Endometrium (tissue), 2 donors: ENCODE measurements around the gene AOPEP.
A peak's percentile ranks its signal among the peaks of the same experiment; 100 is the strongest.

ENCODE experiments used
- FAIRE-seq: peaks from 2 replicates; lab custom pipeline; 2012; peaks lifted over from hg19 to GRCh38; lab: Jason Lieb, UNC
- donor health status: control.
- donor health status: control.

Gene AOPEP

GRCh38 chr9:94993821-94994165 is 267.3 kb downstream of the AOPEP start:
- no peak for FAIRE-seq

DNA sequence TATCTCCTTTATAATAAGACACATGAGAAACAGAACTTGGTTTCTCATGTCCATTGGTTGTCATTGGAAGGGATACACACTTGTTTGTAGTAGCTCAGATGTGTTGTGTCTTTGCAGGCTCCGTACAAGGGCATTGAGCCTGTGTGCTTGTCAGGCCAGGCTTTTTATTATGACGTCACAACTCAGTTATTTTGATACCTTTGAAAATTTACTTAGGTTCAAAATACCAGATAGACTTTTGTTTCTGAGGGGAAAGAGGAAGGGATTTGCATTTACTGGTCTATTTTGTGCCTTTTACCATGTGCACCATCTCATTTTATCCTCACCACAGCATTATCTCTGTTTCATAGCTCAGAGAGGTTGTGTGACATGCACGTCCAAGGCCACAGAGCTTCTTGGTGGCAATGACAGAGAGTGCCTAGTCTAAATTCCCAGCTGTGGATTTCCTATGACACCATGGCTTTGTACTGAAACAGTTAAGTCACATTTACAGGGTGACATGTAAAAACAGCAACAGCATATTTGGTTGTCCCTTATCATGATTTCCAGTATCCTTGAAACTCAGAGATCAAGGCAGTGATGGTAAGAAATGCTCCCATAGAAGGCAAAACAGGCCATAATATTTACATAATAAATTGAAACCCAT is 268.7 kb downstream of the AOPEP start:
- no peak for FAIRE-seq

GRCh38 chr9:94996641-94997040 is 270.1 kb downstream of the AOPEP start:
- no peak for FAIRE-seq

GRCh38 chr9:94997727-94998126 is 271.2 kb downstream of the AOPEP start:
- no peak for FAIRE-seq

DNA sequence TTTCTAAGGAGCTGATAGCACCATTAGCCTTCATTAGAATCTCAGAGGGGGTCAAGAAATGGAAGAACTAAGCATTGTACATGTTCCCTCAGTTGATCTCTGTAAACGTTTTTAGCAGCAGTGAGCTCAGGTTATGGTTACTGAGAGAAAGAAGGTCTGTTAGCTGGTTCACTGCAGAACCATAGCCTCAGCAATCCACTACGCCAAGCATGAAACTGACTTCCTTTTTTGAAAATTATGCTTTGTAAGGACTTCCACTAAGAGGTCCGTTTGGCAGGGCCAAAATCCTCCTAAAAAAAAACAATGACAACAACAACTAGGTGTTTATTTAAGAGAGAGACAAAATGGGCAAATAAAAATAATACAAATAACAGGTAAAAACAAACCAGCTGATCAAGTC is 273.3 kb downstream of the AOPEP start:
- FAIRE-seq = no peak

- FAIRE-seq = no peak
These were observed 274.3 kb downstream of the AOPEP start for GRCh38 chr9:95000821-95001220.

- FAIRE-seq = no peak
These were observed 275.2 kb downstream of the AOPEP start for GRCh38 chr9:95001720-95002119.

- FAIRE-seq = peak; percentile 57
These were observed 277.4 kb downstream of the AOPEP start for GRCh38 chr9:95003689-95004410.

DNA sequence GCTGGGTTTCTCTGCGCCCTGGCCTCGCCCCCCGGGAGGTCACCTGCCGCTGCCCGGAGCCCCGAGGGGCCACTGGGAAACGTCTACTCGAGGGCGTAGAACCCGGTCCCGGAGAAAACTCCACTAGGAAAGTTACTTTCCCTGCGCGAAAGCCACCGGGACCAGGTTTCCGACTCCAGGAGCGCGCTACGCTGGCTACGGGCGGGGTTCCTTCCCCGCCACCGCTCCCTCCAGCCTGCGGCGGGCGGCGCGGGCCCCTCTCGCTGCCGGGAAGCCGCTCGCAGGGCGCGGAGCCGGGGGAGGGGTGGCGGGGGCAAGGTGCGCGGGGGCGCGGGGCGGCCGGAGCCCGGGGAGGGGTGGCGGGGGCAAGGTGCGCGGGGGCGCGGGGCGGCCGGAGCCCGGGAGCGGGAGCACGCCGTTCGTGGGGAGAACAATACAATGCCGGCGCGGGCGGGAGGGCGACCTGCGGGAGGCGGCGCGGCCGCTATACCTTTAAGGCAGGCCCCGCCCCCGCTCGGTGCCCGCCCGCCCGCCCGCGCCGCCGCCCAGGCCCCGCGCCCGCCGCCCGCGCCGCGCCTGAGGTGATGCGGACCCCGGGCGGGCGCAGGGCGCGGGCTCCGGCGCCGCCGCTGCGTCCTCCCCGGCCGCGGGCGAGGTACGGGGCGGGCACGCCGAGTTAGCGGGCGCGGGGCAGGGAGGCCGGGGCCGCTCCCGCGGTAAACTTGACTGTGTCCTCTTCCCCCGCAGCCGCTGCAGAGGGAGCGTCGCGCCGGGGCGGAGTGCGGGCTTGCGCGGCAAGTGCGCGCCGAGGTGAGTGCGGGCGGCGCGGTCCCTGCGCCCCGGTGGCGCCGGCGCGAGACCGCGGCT is 278.1 kb downstream of the AOPEP start:
- no peak for FAIRE-seq

- no peak for FAIRE-seq
These were observed 279.0 kb downstream of the AOPEP start for GRCh38 chr9:95005278-95006143.

- no peak for FAIRE-seq
These were observed 280.8 kb downstream of the AOPEP start for GRCh38 chr9:95007226-95007869.

GRCh38 chr9:95008151-95008771 is 281.8 kb downstream of the AOPEP start:
- FAIRE-seq = no peak

- FAIRE-seq = no peak
These were observed 283.0 kb downstream of the AOPEP start for GRCh38 chr9:95009459-95009858.

DNA sequence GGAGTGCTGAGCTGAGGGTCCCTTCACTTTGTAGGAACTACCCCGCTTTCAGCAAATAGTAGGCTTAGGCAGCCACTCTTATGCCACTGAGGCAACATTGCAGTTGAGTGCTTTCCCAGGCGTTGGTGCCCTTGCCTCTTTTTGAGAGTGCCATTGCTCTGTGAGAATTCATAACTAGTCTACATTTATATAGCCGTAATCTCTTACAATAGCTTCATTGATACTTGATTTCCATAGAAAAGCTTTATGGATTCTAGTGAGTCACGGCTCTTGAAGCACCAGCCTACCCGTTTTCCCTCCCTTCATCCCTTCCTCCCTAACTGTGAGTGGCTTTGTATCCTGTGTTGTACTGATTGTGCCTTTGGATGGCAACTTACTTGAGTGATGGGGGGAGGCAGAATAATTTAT is 283.9 kb downstream of the AOPEP start:
- no peak for FAIRE-seq

- no peak for FAIRE-seq
These were observed 285.7 kb downstream of the AOPEP start for GRCh38 chr9:95012035-95012708.

GRCh38 chr9:95012902-95013301 is 286.4 kb downstream of the AOPEP start:
- FAIRE-seq = no peak

DNA sequence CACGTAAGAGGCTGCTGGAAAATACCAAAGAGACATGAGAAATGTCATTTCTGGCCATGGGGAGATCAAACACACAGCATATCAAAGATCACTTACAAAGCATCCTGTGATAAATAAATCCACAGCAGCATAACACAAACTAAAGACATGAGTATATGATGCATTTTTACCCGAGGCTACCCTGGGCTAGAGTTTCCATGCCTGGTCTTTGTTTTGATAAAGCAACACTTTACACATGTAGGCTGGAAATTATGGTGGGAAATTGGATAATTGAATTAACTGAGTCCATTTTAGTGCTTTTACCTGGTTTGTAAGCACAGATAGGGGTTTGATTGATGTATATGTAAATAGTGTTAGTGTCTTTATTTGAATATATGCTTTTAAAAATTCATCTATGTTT is 288.4 kb downstream of the AOPEP start:
- FAIRE-seq = no peak

DNA sequence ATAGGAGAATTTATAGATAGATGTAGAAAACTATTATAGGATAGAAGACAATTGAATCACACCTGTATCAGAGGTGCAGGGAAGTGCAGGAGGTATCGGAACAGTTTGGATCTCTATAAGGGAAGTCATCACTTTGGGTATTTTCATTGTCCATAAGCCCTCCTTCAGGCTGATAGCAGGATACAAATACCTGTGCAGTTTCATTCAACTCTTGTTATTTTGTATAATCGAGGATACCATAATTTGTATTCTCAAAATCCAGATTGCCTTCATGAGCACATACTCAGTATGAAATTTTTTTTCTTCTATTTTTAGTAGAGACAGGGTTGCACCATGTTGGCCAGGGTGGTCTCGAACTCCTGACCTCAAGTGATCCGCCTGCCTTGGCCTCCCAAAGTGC is 289.1 kb downstream of the AOPEP start:
- FAIRE-seq = no peak

- no peak for FAIRE-seq
These were observed 290.6 kb downstream of the AOPEP start for GRCh38 chr9:95017062-95017461.

- FAIRE-seq = no peak
These were observed 291.2 kb downstream of the AOPEP start for GRCh38 chr9:95017661-95018060.
